ENCODE data around the gene CRIP2.

The CRIP2 gene

DNA sequence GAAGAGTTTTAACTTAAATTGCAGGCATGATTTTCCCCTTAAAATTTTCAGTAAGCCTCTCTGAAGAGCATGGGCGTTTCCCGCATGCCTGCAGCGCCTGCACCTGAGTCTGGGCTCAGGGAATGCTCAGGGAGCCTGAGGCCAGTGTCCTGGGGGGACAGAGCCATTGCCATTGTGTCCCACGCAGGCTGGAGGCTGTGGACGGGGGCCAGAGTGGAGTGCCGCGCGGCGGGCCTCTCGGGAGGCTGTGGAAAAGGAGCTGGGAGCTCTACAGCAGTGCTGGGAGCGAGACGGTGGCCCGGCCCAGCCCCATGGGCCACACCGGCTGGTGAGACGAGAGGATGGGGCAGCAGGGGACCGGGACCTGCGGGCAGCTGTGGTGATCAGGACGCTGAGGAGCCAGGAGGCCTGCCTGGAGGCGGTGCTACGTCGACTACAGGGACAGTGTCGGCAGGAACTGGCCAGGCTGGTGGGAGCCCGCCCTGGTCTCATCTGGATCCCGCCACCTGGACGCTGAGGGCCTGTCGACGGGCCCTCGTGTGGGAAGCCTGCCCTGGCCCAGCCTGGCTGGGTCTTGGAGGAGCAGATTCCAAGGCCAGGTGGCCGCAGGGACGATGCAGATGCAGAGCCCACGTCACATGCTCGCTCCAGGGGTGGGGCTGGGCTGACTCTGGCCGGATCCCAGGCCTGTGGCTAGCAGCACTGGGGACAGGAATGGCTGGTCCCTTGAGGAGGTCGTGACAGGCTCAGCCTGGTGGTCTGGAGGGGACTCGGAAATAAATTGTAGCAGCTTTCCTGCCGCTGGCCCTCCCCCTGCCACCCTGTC is 24.0 kb downstream of the CRIP2 start:
- DNase-seq (ENCODE audit: low spot score), result no peak

DNA sequence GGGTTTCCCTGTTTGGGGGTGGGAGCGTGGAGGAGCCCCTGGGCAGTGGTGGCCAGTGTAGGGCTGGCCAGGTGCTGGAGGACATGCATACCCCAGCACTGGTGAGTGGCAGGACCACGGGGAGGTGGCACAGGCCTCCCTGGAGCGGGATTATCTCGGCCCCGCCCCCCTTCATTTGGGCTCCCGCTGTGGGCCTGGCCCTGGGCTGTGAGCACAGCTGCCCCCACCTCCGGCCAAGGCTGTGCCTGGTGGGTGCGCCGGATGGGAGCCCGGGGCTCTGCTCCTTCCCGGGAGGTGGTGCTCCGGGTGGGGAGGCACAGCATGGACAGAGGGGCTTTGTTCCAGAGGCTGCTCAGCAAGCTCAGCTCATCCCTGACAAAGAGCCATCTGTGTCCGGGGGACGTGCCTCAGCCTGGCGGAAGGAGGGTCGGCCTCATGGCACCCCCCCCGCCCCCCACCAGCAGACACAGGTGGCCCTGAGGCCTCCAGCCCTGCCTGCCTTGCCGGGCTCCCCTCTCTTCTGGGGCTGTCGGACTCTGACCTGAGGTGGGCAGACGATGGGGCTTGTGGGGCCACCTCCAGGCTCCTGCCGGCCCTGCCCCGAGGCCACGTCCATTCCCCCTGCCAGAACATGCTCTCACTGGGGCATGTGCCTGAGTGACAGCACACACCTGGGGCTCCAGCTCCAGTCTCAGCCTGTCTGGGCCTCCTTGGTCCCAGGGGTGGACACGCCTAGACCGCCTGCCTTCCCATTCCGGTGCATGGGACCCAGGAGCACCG is 24.8 kb downstream of the CRIP2 start:
- DNase-seq (ENCODE audit: low spot score), result no peak

DNA sequence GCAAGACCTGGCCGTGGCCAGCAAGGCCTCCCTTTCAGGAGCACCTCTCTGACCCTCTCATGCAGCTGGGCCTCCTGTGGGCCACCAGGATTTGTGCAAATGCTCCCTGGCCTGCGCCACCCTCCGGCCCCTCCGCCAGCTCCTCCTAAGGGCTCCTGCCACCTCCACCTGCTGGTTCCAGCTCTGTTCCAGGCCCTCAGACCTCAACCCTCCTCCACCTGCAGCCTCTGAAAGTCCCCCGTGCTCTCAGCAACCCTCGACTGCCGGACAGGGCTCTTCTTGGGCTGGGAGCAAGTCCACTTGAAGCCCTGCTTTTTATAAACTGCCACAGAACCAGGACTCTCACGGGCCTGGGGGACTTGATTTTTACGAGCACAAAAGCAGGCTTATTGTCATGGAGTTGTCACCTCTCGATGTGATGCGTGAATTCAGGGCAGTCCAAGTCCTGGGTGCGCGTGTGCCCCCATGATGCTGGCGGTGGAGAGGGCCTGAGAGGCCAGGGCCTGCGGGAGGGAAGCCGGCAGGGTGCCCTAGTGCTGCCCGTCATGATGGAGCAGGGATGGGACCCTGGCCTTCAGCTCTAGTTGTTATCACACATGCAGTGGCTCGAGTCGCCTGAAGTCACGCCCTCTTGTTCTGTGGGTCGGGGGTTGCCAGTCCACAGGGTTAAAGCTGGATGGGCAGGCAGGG is 25.6 kb downstream of the CRIP2 start:
- DNase-seq (ENCODE audit: low spot score), result no peak

DNA sequence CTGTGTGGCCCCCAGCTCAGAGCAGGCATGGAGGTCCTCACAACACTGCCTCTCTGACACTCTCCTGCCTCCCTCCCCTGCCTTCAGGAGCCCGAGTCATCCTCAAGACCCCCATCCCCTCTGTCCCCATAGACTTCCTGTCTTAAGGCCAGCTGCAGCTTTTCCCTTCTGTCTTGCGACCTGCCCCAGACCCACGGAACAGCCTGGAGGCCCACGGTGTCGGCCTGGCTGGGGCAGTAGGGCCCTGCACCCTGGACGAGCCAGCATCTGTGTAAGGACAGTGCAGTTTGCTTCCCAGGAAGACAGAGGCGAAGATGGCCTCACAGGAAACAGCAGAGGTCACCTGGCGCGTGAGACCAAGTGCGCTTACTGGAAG is 26.1 kb downstream of the CRIP2 start:
- DNase-seq (ENCODE audit: low spot score), result no peak

DNA sequence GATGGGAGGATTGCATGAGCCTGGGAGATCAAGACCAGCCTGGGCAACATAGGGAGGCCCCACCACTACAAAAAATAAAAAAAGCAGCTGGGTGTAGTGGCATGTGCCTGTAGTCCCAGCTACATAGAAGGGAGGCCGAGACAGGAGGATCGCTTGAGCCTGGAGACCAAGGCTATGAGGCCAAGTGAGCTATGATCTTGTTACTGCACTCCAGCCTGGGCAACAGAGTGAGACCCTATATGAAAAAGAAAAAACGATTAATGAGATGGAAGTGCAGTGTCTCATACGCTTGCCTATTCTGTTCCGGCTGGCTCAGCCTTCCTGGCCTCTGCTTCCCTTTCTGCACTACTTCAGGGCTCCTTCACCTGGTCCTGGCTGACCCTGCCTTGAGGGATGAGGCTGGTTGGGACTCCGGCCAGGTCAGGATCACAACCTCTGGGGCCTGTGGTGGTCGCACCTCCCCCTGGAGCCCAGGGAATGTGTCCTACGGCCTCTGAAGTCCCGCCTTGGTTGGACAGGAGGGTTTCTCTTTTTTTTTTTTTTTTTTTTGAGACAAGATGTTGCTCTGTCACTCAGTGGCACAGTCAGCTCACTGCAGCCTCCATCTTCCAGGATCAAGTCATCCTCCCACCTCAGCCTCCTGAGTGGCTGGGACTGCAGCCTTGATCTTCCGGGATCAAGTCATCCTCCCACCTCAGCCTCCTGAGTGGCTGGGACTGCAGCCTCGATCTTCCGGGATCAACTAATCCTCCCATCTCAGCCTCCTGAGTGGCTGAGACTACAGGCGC is 27.1 kb downstream of the CRIP2 start:
- no peak for DNase-seq (ENCODE audit: low spot score)

DNA sequence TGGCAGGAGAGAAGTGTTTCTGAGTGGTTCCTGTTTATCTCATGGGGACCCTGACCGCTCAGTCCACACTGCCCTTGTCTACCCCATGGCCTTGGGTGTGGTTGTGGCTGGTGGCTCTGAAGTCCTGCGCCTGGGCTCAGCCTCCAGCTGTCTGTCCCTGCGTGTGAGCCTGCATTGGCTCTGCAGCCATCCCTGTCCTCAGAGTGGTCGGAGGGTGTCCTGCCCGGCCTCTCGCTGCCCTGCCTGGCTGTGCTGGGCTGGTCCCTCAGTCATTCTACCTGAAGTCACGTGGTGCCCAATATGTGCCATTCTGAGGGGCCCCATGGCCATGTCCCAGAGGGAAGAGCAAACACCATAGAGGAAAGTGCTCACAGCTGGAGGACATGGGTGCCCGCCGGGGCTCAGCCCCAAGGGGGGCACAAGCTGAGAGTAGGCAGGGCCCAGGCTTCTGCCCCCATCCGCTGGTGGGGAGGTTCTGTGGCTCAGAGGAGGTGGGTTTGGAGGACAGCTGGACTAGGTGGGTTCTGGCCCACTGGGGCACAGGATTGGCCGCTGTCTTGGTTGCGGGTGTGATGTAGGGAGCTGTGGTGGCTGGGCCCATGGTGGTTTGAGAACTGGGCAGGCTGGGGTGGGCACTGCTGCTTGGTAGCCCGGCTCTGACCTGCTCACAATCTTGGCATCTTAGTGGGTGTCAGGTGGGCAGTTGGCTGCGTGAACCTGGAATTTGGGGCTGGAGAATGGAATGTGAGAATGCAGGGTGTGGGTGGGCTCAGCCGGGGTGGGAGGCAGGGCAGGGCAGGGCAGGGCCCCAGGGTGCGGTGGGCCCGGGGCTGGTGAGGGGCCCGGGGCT is 28.1 kb downstream of the CRIP2 start:
- DNase-seq (ENCODE audit: low spot score), result no peak

DNA sequence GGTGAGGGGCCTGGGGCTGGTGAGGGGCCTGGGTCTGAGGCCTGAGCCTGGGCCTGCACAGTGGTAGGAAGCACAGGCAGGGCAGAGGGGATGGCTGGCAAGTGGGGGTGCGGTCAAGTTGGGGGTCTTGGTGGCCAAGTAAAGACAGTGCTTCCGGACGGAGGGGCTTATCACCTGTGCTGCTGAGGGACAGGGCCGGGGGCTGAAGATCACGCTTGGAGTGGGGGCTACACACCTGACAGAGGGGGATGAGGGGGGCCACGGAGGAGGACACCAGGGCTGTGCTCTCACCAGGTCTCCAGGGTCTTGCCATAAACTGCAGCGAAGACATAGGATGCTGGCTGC is 28.6 kb downstream of the CRIP2 start:
- DNase-seq (ENCODE audit: low spot score), result no peak

DNA sequence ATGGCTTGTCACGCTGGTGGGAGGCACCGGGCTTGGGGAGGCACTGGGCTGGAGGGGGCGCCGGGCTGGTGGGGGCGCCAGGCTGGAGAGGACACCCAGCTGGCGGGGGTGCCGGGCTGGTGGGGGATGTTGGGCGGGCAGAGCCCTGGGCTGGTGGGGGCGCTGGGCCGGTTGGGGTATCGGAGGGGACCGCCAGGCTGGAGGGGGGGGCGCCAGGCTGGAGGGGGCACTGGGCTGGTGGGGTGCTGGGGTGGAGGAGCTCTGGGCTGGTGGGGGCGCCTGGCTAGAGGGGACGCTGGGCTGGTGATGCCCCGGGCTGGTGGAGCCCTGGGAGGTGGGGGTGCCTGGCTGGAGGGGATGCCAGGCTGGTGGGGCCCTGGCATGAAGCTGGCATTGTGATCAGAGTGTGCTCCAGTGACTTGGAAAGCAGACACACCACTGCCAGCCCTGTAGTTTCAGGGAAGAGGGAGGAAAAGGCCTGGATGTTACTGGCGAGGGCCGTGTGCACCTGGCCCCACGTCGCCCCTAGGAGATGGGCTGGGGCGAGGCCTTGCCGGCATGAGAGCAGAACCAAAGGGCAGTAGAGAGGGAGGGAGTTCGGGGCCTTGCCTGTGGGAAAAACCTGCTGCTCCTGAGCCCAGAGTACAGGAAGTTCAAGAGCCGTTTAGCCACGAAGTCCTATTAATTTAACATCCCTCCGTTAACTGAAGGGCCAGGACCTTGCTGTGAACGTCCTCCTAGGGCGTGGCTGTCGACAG is 29.5 kb downstream of the CRIP2 start:
- DNase-seq (ENCODE audit: low spot score), result no peak

DNA sequence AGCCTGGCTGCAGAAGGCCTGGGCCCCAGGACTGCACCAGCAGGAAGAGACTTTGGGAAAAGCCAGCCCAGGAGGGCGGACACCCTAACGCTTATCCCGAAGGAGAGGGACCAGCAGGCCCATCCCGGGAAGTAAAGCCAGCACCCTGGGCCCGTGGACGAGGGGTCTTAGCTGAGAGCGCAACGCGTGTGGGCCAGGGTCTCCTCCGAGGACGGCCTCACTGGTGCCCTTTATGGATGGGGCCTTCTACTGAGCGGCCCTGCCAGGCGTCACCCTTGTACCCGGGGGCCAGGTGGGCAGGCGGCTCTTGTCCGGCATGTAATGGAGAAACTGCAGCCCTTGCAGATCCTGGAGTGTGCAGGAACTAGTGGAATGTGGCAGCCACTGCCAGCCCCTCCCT is 30.5 kb downstream of the CRIP2 start:
- no peak for DNase-seq (ENCODE audit: low spot score)

DNA sequence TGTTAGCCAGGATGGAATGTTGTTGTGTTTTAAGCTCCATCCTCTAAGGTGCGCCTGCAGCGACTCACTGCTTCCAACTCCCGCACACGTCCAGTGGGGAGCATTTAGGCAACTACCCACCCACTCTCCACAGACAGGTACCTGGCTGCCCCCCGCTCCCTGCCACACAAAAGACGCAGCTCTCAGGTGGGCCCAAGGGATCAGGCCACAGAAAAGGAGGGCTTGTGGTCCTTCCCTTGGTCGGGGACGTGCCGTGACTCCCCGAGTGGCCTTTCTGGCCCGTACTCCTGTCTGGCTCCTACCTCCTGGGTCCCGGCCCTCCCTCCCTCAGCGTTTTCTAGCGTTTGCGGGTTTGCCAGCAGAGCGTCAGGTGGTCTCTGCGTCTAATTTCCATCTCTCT is 32.6 kb downstream of the CRIP2 start:
- no peak for DNase-seq (ENCODE audit: low spot score)

DNA sequence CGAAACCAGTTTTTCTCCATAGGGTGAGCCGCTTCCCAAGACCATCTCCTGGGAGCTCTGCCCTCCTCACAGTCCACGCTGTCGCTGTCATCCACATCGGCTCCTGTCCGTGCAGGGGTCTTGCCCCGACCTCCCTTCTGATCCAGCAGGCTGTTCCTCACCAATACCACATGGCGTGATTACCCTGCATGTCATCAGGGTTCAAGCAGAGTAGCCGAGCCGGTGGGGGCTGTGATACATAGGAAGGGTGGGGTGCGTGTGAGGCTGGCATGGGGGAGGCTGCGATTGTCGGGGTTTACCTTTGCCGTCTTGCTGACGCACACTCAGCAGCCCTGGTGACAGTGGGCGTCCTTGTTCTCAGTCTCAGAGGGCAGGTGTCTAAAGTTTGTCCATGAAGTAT is 33.4 kb downstream of the CRIP2 start:
- no peak for DNase-seq (ENCODE audit: low spot score)

DNA sequence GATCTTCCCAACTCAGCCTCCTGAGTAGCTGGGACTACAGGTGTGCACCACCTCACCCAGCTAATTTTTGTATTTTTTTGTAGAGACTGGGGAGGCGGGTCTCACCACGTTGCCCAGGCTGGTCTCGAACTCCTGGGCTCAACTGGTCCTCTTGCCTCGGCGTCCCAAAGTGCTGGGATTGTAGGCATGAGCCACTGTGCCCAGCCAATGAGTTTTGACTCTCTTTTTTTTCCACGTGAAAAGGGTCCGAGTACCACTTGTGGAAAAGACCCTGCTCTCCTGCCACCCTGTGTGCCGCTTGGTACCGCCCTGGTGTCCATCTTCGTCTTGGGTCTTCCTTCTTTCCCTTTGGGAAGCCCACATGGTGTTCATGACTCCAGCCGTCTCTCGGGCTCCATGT is 34.0 kb downstream of the CRIP2 start:
- no peak for DNase-seq (ENCODE audit: low spot score)

DNA sequence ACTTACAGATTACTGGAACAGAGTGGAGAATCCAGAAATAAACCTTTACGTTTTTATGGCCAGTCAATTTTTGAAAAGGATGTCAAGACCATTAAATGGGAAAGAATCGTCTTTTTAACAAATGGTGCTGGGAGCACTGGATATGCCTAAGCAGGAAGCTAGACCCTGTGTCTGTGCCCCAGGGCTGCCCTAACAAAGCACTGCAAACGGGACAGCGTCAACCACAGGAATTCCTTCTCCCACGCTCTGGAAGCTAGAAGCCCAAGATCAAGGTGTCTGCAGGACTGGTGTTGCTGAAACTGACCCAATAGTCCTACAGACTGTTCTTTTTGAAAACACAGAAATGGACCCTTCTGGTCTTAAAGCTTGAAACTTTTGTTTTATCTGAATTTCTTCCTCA is 42.5 kb downstream of the CRIP2 start:
- no peak for DNase-seq (ENCODE audit: low spot score)

DNA sequence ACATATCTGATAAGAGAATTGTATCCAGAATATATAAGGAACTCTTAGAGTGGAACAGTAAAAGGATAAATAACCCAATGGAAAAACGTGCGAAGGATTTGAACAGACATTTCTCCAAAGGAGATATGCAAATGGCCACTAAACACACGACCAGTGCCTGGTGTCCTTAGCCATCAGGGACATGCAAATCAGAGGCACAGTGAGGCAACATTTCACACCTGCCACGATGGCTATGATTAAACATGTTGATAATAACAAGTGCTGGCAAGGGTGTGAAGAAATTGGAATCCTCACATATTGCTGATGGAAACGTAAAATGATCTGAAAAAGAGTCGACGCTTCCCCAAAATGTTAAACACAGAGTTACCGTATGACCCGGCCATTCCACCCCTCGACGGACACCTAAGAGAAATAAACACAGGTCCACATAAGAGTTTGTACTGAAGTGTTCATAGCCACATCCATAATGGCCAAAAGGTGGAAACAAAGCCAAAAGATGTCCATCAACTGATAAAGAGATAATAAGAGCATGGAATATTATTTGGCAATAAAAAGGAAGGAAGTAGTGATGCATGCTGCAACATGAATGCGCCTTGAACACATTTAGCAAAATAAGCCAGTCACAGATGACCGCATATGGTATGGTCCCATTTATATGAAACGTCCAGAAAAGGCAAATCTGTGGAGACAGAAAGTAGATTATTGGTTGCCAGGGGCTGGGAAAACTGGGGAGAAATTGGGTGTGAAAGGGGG is 45.5 kb downstream of the CRIP2 start:
- DNase-seq (ENCODE audit: low spot score), result no peak

DNA sequence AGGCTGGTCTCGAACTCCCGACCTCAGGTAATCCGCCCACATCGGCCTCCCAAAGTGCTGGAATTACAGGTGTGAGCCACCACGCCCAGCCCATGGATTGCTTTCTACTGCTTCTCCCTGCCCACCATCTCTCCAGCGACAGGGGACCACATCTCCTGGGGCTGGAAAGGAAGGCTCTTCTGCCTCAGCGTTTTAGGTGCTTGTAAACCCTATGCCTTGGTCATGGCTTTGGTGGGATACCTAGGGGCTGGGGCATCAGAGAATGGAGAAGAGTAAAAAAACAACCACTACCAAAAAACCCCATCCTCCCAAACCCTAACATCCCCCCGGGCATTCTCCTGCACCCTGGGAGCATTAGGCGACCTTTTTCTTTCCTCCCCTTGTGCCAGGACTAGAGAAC is 50.7 kb downstream of the CRIP2 start:
- DNase-seq (ENCODE audit: low spot score), result no peak

DNA sequence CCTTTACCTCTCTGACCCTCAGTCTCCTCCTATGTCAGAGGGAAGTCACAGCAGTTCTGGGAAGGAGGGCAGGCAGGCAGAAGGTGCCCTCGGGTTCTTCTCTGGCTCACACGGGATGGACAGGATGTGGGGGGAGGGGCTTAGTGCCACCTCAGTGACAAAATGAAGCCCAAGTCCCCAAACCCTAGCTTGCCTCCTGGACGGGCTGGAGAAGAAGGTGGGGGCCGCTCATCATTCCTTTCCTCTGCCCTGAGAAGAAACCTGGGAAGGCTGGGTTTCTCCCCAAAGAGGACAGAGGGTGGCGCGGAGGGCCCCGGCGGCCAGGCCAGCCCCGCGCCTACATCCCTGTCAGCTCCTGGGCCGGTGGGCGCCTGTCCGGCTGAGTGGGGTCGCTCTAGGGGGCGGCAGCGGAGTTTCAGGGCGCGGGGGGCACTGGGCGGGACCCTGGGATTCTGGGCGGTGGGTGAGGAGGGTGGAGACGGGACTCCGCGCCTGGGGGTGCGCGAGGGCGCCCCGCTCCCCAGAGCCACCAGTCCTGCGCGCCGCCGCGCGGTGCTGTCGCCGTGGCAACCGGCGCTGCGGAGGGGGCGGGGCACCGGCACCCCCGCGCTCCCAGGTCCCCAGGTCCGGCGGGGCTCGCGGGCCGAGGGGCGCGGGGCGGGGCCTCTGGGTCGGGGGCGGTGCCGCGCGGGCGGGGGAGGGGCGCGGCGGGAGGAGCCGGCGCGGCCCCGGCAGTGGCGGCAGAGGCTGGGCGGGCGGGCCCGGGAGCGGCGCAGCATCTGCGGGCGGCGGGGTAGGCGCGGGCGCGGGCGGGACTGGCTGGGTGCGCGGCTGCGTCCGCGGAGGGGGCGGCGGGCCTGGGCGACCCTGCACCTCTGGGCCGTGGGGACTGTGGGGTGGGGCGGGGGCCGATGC is 51.5 kb downstream of the CRIP2 start, which contains the start of gene TMEM121:
TMEM121 (plus strand) TSS at position 723 of the 915 bp plus-strand sequence. CDS start 2,252 bp downstream, outside the sequence.
- DNase-seq (ENCODE audit: low spot score), result no peak

DNA sequence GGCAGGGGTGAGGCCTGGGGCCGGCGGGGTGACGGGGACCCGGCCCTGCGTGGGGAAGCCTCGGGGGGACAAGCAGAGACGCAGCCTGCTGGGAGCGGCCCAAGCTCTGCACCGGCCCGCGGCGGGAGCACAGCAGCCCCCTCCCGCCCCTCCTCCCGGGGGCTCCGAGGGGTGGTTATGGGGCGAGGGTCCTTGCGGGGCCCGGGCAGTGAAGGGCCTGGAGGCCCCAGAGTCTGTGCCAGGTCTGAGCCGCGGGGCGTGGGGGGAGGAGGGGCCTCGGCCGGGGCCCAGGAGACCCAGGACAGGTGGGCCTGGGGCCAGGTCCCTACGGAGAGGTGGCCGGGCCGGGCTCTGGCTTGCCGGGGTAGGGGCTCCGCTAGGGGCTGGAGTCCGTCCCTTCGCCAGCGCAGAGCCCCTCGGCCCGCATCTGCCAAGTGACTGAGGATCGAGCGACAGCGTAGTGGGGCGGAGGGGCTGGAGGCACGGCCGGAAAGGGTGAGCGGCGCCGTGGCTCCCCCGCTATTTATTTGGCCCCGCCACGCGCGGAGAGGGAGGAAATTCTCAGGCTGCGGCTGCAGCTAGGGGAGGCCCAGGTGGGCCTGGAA is 52.3 kb downstream of the CRIP2 start:
- DNase-seq (ENCODE audit: low spot score), result no peak

DNA sequence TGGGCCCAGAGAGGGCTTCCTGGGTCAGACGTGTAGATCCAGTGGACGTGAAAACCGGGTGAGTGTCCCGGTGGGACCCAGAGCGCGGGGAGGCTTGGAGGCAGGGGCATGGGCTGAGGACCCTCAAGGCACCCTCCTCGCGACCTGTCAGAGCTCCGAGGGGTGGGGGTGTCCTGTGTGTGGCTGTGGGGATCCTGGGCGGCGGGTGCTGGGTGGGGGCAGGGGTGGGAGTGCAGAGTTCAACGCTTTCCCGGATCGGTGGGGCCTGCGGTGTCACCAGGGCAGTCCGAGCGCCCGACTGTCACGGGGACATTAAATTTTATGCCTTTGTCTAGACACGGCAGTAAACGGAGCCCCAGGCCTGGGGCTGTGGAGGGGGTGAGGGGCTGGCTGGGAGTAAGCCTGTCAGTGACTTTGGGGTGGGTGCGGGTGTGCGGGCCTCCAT is 52.8 kb downstream of the CRIP2 start:
- DNase-seq (ENCODE audit: low spot score), result no peak
